H1 (cell line): ENCODE measurements around the gene EXOC2. TPM values are rescaled to one million over a fixed set of nuclear protein-coding genes. Genes with fewer than 3 reads are reported as not detected.

ENCODE experiments used
- CTCF ChIP-seq, 3 experiments: IDR thresholded peaks; 1 replicate in 2 of 3; 2 replicates in 1 of 3; pipeline versions ENCODE4 v1.5.1 to v1.6.1; 2011; ENCODE audit warnings: low read length in 3 of 3, mild to moderate bottlenecking in 3 of 3, inconsistent platforms in 2 of 3, low read depth in 1 of 3, moderate library complexity in 1 of 3; ENCODE audit not compliant: insufficient read depth in 1 of 3; ENCODE audit errors: control extremely low read depth in 1 of 3
- polyA plus RNA-seq, 7 experiments: library from polyadenylated mRNA; depleted of rRNA in 3 of 7; stranded (reverse) in 5 of 7; unstranded in 2 of 7; fragments of >200 nt in 5 of 7; fragments of 200-250 nt in 2 of 7; gene quantifications; 1 replicate in 5 of 7; 2 replicates in 1 of 7; 4 replicates in 1 of 7; pipeline versions ENCODE4 v1.2.1 to v1.2.3, GENCODE V29; 2011 to 2013; ENCODE audit warnings: missing spikeins in 2 of 7, mixed read lengths in 2 of 7
- total RNA-seq: library from RNA; stranded (reverse); fragmentation: NEBNext Ultra II Directional; extraction: Animal tissue kit (Norgen Biotek cat#: 25700); gene quantifications from 2 replicates; pipeline ENCODE4 v1.2.1, GENCODE V29; 2021

EXOC2 gene
- total and polyA plus RNA-seq, 2 of the 8 experiments (the other 6 are each of a cell fraction or from before 2014, with no cell fraction given): 25.5 to 44.4 TPM

GRCh38 chr6:620950-621349 lies 72.0 kb downstream of the EXOC2 start (continued):
- TF ChIP-seq CTCF (IDR thresholded peaks at IDR 0.05; ENCODE audit: control extremely low read depth in 1 of 3, insufficient read depth in 1 of 3, low read depth in 1 of 3, low read length in 3 of 3): no peak
